ENCODE measurements around the gene CYTH1. TPM values are rescaled to one million over a fixed set of nuclear protein-coding genes. Genes with fewer than 3 reads are reported as not detected.

CYTH1 gene
- polyA plus RNA-seq, 1 of the 3 experiments (the other 2 are of a cell fraction): 23.8 TPM

DNA sequence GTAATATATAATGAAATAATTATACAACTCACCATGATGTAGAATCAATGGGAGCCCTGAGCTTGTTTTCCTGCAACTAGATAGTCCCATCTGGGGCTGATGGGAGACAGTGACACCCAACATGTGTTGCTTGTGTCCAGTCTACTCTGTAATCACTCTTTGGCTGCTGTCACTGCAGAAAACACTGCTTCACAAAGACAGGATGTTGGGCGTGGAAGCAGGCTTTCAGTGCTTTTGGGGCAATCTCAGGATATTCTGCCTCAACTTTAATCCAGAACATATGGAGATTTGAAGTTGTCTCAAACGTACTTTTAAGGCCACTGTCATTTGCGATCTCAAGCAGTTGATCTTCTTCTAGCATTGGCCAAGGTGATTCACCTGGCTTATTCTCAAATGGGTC lies 94.9 kb downstream of the CYTH1 start (continued):
- no peak for TF ChIP-seq FOXM1 (IDR thresholded peaks at IDR 0.05; ENCODE audit: low read depth)

DNA sequence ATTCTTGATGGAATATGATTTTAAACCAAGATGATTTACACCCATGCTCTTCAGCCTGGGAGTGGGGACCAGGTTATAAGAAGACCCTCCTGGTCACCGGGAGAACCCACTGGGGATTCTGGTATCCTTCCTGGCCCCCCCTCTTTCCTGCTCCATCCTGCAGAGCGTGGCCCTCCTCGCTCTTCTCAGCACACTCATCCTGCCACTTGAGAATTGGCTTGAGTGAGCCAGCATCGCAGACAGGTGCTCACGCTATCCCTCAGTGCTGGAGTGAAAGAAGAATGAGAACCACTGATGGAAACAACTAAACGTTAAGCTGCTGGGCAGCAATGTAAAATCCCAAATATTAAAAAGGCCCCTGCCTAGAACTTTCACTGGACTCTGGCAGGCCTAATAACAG lies 98.0 kb downstream of the CYTH1 start:
- no peaks in the 10 kb centered on the region for H3K27me3 ChIP-seq (ENCODE audit: insufficient read depth)
- TF ChIP-seq, protein P1, sequence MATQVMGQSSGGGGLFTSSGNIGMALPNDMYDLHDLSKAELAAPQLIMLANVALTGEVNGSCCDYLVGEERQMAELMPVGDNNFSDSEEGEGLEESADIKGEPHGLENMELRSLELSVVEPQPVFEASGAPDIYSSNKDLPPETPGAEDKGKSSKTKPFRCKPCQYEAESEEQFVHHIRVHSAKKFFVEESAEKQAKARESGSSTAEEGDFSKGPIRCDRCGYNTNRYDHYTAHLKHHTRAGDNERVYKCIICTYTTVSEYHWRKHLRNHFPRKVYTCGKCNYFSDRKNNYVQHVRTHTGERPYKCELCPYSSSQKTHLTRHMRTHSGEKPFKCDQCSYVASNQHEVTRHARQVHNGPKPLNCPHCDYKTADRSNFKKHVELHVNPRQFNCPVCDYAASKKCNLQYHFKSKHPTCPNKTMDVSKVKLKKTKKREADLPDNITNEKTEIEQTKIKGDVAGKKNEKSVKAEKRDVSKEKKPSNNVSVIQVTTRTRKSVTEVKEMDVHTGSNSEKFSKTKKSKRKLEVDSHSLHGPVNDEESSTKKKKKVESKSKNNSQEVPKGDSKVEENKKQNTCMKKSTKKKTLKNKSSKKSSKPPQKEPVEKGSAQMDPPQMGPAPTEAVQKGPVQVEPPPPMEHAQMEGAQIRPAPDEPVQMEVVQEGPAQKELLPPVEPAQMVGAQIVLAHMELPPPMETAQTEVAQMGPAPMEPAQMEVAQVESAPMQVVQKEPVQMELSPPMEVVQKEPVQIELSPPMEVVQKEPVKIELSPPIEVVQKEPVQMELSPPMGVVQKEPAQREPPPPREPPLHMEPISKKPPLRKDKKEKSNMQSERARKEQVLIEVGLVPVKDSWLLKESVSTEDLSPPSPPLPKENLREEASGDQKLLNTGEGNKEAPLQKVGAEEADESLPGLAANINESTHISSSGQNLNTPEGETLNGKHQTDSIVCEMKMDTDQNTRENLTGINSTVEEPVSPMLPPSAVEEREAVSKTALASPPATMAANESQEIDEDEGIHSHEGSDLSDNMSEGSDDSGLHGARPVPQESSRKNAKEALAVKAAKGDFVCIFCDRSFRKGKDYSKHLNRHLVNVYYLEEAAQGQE (IDR thresholded peaks at IDR 0.05; ENCODE audit: low read depth, low read length): no peak
- TF ChIP-seq EP300 (IDR thresholded peaks at IDR 0.05; ENCODE audit: borderline replicate concordance in 1 of 2, low read depth in 1 of 2, low read length in 1 of 2): no peak
- TF ChIP-seq NRF1 (IDR thresholded peaks at IDR 0.05; ENCODE audit: low read depth, low read length): no peak
- TF ChIP-seq, protein P2, sequence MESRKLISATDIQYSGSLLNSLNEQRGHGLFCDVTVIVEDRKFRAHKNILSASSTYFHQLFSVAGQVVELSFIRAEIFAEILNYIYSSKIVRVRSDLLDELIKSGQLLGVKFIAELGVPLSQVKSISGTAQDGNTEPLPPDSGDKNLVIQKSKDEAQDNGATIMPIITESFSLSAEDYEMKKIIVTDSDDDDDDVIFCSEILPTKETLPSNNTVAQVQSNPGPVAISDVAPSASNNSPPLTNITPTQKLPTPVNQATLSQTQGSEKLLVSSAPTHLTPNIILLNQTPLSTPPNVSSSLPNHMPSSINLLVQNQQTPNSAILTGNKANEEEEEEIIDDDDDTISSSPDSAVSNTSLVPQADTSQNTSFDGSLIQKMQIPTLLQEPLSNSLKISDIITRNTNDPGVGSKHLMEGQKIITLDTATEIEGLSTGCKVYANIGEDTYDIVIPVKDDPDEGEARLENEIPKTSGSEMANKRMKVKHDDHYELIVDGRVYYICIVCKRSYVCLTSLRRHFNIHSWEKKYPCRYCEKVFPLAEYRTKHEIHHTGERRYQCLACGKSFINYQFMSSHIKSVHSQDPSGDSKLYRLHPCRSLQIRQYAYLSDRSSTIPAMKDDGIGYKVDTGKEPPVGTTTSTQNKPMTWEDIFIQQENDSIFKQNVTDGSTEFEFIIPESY (IDR thresholded peaks at IDR 0.05; ENCODE audit: borderline replicate concordance, low read depth): no peak
- TF ChIP-seq TAF1 (IDR thresholded peaks at IDR 0.05; ENCODE audit: borderline replicate concordance, low read depth, low read length): no peak
- 85% methylated on average over 6 of the region's 6 CpGs for WGBS (ENCODE audit: low lambda C conversion rate)
- H3K27ac ChIP-seq (ENCODE audit: low read depth in 2 of 2, low read length in 1 of 2): no peak overlapping the region
- H3K4me3 ChIP-seq (ENCODE audit: low read depth in 2 of 2, low read length in 1 of 2): no peak overlapping the region
- H3K79me2 ChIP-seq (ENCODE audit: insufficient read depth): no peaks in the 10 kb centered on the region; the same call in 1 of the 2 replicates
- ChIA-PET POLR2A (no interaction called here), CTCF (no interaction called here)
- H3K9me3 ChIP-seq: no peaks in the 10 kb centered on the region
- peaks cover 33 to 65% of the 10 kb centered on the region in 2 experiments for H3K36me3 ChIP-seq (replicated peaks in 1 of 2; ENCODE audit: control insufficient read depth in 1 of 2, insufficient read depth in 2 of 2, low read length in 1 of 2)
- H3K4me1 ChIP-seq (ENCODE audit: control insufficient read depth in 1 of 2, insufficient read depth in 2 of 2, low read depth in 1 of 2, low read length in 1 of 2): peaks cover 7 to 10% of the 10 kb centered on the region in 2 experiments; a peak in 3 of 4 replicates
- no peak overlapping the region for H2AFZ ChIP-seq (ENCODE audit: low read depth)
- no peaks in the 10 kb centered on the region for H4K20me1 ChIP-seq (ENCODE audit: insufficient read depth)
- DNase-seq: no peak
- H3K9me2 ChIP-seq: no peaks in the 10 kb centered on the region
- H3F3A ChIP-seq (replicated peaks; ENCODE audit: insufficient read depth): peaks cover 14% of the 10 kb centered on the region
- no peak overlapping the region for H3K4me2 ChIP-seq
- H3K9ac ChIP-seq: no peak overlapping the region

GRCh38 chr17:78683408-78683961 lies 98.6 kb downstream of the CYTH1 start:
- ChIA-PET POLR2A (no interaction called here), CTCF (interaction anchor here (0.6 kb wide), 1 partner anchor 25 kb away, joined by 4 read pairs; no protein-coding TSS in a partner anchor)
- Histone ChIP-seq H3K4me2 (no peak overlapping the region), H4K20me1 (ENCODE audit: insufficient read depth) (no peaks in the 10 kb centered on the region), H3K9me2 (no peaks in the 10 kb centered on the region), H3K4me3 (ENCODE audit: low read depth in 2 of 2, low read length in 1 of 2) (no peak overlapping the region), H3K27ac (ENCODE audit: low read depth in 2 of 2, low read length in 1 of 2) (no peak overlapping the region), H3K36me3 (replicated peaks in 1 of 2; ENCODE audit: control insufficient read depth in 1 of 2, insufficient read depth in 2 of 2, low read length in 1 of 2) (peaks cover 28 to 65% of the 10 kb centered on the region in 2 experiments), H3F3A (replicated peaks; ENCODE audit: insufficient read depth) (peaks cover 14% of the 10 kb centered on the region), H3K4me1 (ENCODE audit: control insufficient read depth in 1 of 2, insufficient read depth in 2 of 2, low read depth in 1 of 2, low read length in 1 of 2) (peaks cover 7 to 10% of the 10 kb centered on the region in 2 experiments; a peak in 3 of 4 replicates), H3K79me2 (ENCODE audit: insufficient read depth) (no peaks in the 10 kb centered on the region; the same call in 1 of the 2 replicates), H3K9me3 (no peaks in the 10 kb centered on the region), H3K27me3 (ENCODE audit: insufficient read depth) (no peaks in the 10 kb centered on the region), H3K9ac (no peak overlapping the region), H2AFZ (ENCODE audit: low read depth) (no peak overlapping the region)
- no peak for DNase-seq
- WGBS (ENCODE audit: low lambda C conversion rate): 84% methylated on average over 5 of the region's 5 CpGs
- no peak for TF ChIP-seq FOSL2 (IDR thresholded peaks at IDR 0.05; ENCODE audit: borderline replicate concordance, low read depth)
- no peak for TF ChIP-seq GATA2 (CRISPR knock-in tag; IDR thresholded peaks at IDR 0.05)
- TF ChIP-seq TCF12 (IDR thresholded peaks at IDR 0.05): no peak
- no peak for TF ChIP-seq PBX3 (IDR thresholded peaks at IDR 0.05)
- no peak for TF ChIP-seq TEAD4 (IDR thresholded peaks at IDR 0.05; ENCODE audit: borderline replicate concordance, insufficient read depth)
- no peak for TF ChIP-seq GABPA (IDR thresholded peaks at IDR 0.05; ENCODE audit: low read depth)
- no peak for TF ChIP-seq FOXM1 (IDR thresholded peaks at IDR 0.05; ENCODE audit: low read depth)
- no peak for TF ChIP-seq SIN3A (IDR thresholded peaks at IDR 0.05; ENCODE audit: borderline replicate concordance, low read depth, low read length)
- no peak for TF ChIP-seq NFIC (IDR thresholded peaks at IDR 0.05; ENCODE audit: borderline replicate concordance)
- TF ChIP-seq, protein P3, sequence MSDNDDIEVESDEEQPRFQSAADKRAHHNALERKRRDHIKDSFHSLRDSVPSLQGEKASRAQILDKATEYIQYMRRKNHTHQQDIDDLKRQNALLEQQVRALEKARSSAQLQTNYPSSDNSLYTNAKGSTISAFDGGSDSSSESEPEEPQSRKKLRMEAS (IDR thresholded peaks at IDR 0.05; ENCODE audit: low read depth): no peak
- TF ChIP-seq CHD2 (IDR thresholded peaks at IDR 0.05; ENCODE audit: low read length, partially characterized antibody): no peak
- TF ChIP-seq IRF3 (IDR thresholded peaks at IDR 0.05; ENCODE audit: low read depth, low read length): no peak
